HL-60 (cell line): Measurements from ENCODE around the gene MDM2.

Source experiments
- CTCF ChIP-seq: IDR thresholded peaks from one replicate; pipeline ENCODE4 v1.5.1; 2011; ENCODE audit warnings: low read length, control low read depth, inconsistent platforms; ENCODE audit not compliant: insufficient read depth
- GABPA ChIP-seq: IDR thresholded peaks from 2 replicates; pipeline ENCODE4 v1.6.1; 2012; ENCODE audit warnings: low read depth
- POLR2AphosphoS5 ChIP-seq: IDR thresholded peaks from 2 replicates; pipeline ENCODE4 v1.6.1; 2012; ENCODE audit warnings: low read depth

GRCh38 chr12:68900241-68900640, 92.3 kb downstream of the MDM2 start:
- no peak for TF ChIP-seq POLR2AphosphoS5
- TF ChIP-seq CTCF, result no peak
- TF ChIP-seq GABPA, result no peak
